Activated CD8-positive, alpha-beta T cell treated with anti-CD3 and anti-CD28 coated beads for 36 hours (primary cell): ENCODE data around the gene PARP2. TPM values are rescaled to one million over a fixed set of nuclear protein-coding genes. Genes with fewer than 3 reads are reported as not detected.

Experiments
- ATAC-seq: fragments of 200-7000 bp; cut with Tn5 transposase; one replicate; pipeline ENCODE4 v1.10.0; 2021; ENCODE audit warnings: mild to moderate bottlenecking, moderate library complexity
- CTCF ChIA-PET: fragments of 350-600 bp; sonication (Branson Sonifier 250); formaldehyde crosslinking; loops from one replicate; lab custom pipeline; 2021; ENCODE audit warnings: antibody characterized with exemption; lab: Charles Lee
- POLR2A ChIA-PET: fragments of 350-600 bp; sonication (Branson Sonifier 250); formaldehyde crosslinking; loops from one replicate; lab custom pipeline; 2021; ENCODE audit warnings: antibody characterized with exemption; lab: Charles Lee
- DNase-seq: peaks from one replicate; pipeline ENCODE4 v3.0.0-alpha.2; 2020
- H3K27ac Mint-ChIP-seq: one replicate; pipeline ENCODE4 v1.8.0; 2021; ENCODE audit warnings: mild to moderate bottlenecking, mixed read lengths
- H3K27me3 Mint-ChIP-seq: one replicate; pipeline ENCODE4 v1.8.0; 2021; ENCODE audit warnings: mixed read lengths
- H3K36me3 Mint-ChIP-seq: one replicate; pipeline ENCODE4 v1.8.0; 2021; ENCODE audit warnings: low read depth, mixed read lengths
- H3K4me1 Mint-ChIP-seq: one replicate; pipeline ENCODE4 v1.8.0; 2021; ENCODE audit warnings: low read depth, mixed read lengths
- H3K4me3 Mint-ChIP-seq: one replicate; pipeline ENCODE4 v1.8.0; 2021; ENCODE audit warnings: mild to moderate bottlenecking, moderate library complexity, mixed read lengths
- H3K9me3 Mint-ChIP-seq: one replicate; pipeline ENCODE4 v1.8.0; 2021; ENCODE audit warnings: mixed read lengths
- CTCF ChIP-seq: fragments of 200-600 bp; IDR thresholded peaks from one replicate; pipeline ENCODE4 v1.8.0; 2022; ENCODE audit warnings: antibody characterized with exemption, mild to moderate bottlenecking
- intact Hi-C: fragments of 100-400 bp; cut with micrococcal nuclease; formaldehyde crosslinking; loops from one replicate; pipeline ENCODE4 v1.10.0; 2022
- total RNA-seq, 2 experiments: library from RNA; stranded (reverse); gene quantifications; one replicate each; pipeline ENCODE4 v1.2.3, GENCODE V29; 2021

PARP2 gene
- total RNA-seq, 2 experiments from 2014 or later: 45.7 to 46.5 TPM

DNA sequence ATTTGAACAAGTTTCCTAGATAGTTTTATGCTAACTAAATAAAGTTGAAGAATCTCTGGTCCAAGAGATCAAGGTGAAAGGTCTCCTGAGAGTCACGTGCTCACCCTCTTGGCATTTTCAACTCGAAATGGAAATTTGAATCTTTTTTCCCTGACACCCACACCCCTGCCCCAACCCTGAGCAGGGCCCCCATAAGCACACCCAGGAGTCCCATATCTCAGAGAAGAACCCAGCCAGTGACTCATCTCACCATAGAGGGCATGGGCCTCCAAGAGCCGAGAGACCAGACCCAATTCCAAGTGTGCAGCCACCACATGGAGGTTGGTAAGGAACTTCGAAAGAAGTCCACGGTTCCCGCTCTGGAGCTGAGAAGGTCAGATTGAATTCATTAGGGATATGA lies 37.2 kb downstream of the PARP2 start:
- CTCF ChIA-PET: no interaction called here
- Mint-ChIP-seq H3K36me3 (peaks cover 39% of the 10 kb centered on the region), H3K4me3 (no peak overlapping the region), H3K4me1 (peaks cover 5% of the 10 kb centered on the region), H3K27me3 (no peaks in the 10 kb centered on the region), H3K9me3 (no peaks in the 10 kb centered on the region), H3K27ac (peak overlapping the region; percentile 7)
- no peak for ATAC-seq
- TF ChIP-seq CTCF: no peak
- intact Hi-C loops: no loop called here
- POLR2A ChIA-PET: interaction anchor here (1.6 kb wide), 1 partner anchor 10 kb away, joined by 4 read pairs; no protein-coding TSS in a partner anchor
- DNase-seq: no peak

GRCh38 chr14:20381341-20381740 lies 37.9 kb downstream of the PARP2 start:
- peaks cover 42% of the 10 kb centered on the region for H3K36me3 Mint-ChIP-seq
- ChIA-PET CTCF (no interaction called here), POLR2A (interaction anchor here (1.2 to 1.6 kb wide), 3 partner anchors 10 to 38 kb away, joined by 3 to 5 read pairs (median 4); partner anchors contain the start of gene PARP2)
- DNase-seq (no peak), ATAC-seq (no peak)
- H3K4me1 Mint-ChIP-seq: peaks cover 5% of the 10 kb centered on the region
- intact Hi-C loops: no loop called here
- no peak overlapping the region for H3K27ac Mint-ChIP-seq
- no peak for TF ChIP-seq CTCF
- no peak overlapping the region for H3K4me3 Mint-ChIP-seq
- no peaks in the 10 kb centered on the region for H3K27me3 Mint-ChIP-seq
- no peaks in the 10 kb centered on the region for H3K9me3 Mint-ChIP-seq

DNA sequence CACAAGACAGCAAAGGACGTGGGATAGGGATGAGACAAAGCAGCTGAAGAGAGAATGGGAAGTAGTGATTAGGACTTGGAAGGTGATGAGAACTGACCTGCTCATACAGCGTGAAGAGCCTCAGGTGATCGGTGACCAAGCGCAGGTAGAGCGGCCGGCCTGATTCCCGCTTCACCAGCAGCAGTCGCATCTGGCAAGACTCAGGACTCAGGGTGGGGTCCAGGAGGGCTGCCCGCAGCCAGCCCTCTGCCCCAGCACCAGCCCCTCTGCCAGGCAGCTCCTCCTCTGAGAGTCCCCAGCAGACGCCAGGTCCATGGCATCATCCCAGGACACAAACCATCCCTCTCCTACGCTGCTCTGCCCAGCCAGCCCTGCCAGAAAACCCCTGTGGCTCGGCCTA lies 39.1 kb downstream of the PARP2 start:
- Mint-ChIP-seq H3K27me3 (no peaks in the 10 kb centered on the region), H3K36me3 (peaks cover 38% of the 10 kb centered on the region), H3K4me3 (no peak overlapping the region), H3K4me1 (peaks cover 5% of the 10 kb centered on the region), H3K27ac (no peak overlapping the region), H3K9me3 (no peaks in the 10 kb centered on the region)
- DNase-seq: no peak
- CTCF ChIA-PET: no interaction called here
- no peak for ATAC-seq
- intact Hi-C loops: no loop called here
- no peak for TF ChIP-seq CTCF
- POLR2A ChIA-PET: interaction anchor here (1.2 to 1.6 kb wide), 2 partner anchors 12 to 39 kb away, joined by 4 to 5 read pairs; partner anchors contain the start of gene PARP2

GRCh38 chr14:20383032-20383431 lies 39.6 kb downstream of the PARP2 start:
- no peaks in the 10 kb centered on the region for H3K27me3 Mint-ChIP-seq
- no peaks in the 10 kb centered on the region for H3K9me3 Mint-ChIP-seq
- ATAC-seq (no peak), DNase-seq (no peak)
- intact Hi-C loops: no loop called here
- POLR2A ChIA-PET: interaction anchor here (1.0 kb wide), 1 partner anchor 588 kb away, joined by 3 read pairs; no protein-coding TSS in a partner anchor
- no peak for TF ChIP-seq CTCF
- peaks cover 5% of the 10 kb centered on the region for H3K4me1 Mint-ChIP-seq
- peaks cover 37% of the 10 kb centered on the region for H3K36me3 Mint-ChIP-seq
- no peak overlapping the region for H3K4me3 Mint-ChIP-seq
- CTCF ChIA-PET: no interaction called here
- no peak overlapping the region for H3K27ac Mint-ChIP-seq

DNA sequence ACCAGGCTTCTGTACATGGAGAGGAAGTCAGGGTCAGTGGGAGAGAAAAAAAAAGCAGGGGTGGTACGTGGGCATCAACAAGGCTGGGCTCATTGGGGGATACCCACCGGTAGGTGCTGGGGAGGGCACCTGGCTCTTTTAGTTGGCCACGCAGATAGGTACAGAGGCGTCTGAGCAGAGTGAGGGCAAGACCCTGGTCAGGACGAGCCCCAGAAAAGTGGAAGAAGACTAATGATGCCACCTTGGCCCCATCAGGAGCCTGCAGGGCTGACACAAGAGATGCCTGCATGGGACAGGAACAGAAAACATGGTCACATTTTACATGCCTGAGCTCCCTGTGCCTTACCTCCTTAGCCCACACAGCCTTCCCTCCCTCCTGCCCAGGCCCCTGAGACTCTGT lies 40.2 kb downstream of the PARP2 start:
- peaks cover 43% of the 10 kb centered on the region for H3K36me3 Mint-ChIP-seq
- H3K9me3 Mint-ChIP-seq: no peaks in the 10 kb centered on the region
- ChIA-PET POLR2A (interaction anchor here (1.0 kb wide), 1 partner anchor 587 kb away, joined by 3 read pairs; no protein-coding TSS in a partner anchor), CTCF (interaction anchor here (1.4 kb wide), 1 partner anchor 32 kb away, joined by 3 read pairs; no protein-coding TSS in a partner anchor)
- no peak for TF ChIP-seq CTCF
- intact Hi-C loops: no loop called here
- H3K4me1 Mint-ChIP-seq: peaks cover 5% of the 10 kb centered on the region
- H3K27ac Mint-ChIP-seq: no peak overlapping the region
- H3K27me3 Mint-ChIP-seq: no peaks in the 10 kb centered on the region
- DNase-seq (no peak), ATAC-seq (no peak)
- H3K4me3 Mint-ChIP-seq: no peak overlapping the region
